GM21423 (cell line): ENCODE data around the gene ILRUN.
"Not testable (repeated sequence)": the region's sequence is repeated elsewhere in the genome, so short reads cannot be mapped to it uniquely, and the experiment has no call there.

ENCODE experiments used
- ATAC-seq: cut with Tn5 transposase; IDR thresholded peaks from one replicate; pipeline ENCODE4 v1.9.1; 2021; ENCODE audit warnings: mild to moderate bottlenecking, moderate library complexity; ENCODE audit not compliant: unreplicated experiment

The ILRUN gene

DNA sequence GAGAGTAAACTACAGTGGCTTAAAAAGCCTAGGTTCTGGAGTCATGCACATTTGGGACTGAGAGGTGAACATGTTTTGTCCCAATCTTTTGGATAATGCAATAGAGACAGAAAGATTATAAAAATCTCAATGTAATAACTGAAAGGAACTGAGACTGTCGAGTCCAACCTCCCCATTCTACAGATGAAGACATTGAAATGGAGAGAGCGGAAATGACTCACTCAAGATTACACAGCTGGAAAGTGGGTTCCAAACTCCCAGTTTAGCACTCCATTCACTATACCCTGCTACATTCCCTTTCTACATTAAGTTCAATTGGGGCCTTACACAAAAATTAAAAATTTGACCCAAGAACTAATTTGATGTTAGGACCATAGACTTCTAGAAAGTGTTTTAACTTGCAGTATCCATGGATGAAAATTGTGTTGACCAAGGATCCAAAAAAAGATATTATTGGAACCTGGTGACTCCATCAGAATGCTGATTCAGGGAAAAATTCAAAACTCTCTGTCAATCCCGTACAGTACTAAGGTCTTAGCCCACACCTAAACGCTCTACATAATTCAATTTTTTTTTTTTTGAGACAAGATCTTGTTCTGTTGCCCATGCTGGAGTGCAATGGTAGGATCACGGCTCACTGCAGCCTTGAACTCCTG lies 1.5 kb upstream of the ILRUN start:
- no peak for ATAC-seq

DNA sequence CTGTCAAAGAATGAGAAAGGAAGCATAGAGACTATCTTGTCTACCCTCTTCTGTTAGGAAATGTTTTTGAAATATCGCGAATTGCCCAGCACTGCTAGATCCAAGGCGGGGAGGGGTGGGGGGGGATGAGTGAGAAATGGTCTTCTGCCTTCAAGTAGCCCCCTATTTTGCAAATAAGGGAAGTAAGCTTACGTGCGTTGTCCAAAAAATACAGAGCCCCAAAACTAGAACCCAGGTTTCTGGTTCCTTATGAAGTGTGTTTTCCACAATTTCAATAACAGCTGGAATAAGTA lies 923 bp upstream of the ILRUN start:
- peak; percentile 2 for ATAC-seq

DNA sequence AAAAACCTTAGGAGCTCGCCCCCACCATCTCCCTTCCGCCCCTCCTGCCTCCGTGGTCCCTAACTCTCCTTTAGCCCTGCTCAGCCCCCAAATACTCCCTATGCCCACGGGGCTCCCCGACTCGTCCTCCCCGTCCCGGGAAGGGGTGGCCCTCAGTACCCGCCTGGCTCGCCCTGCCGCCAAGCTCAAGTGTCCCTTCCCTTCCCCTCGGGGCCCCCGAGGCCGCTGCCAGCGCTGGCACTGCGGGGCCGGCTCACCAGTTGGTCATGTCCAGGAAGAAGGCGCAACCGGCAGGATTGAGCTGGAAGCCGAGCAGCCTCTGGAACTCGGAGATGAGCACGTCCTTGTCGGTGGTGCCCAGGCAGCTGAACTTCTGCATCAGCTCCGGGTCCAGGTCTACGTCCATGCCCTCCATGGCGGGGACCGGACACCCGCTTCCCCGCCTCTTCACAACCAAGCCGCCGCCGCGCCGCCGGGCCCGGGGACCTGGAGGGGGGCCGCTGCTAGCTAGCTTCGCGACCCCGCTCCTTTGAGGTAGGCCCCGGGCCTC lies 303 bp downstream of the ILRUN start:
- peak; percentile 31 for ATAC-seq

DNA sequence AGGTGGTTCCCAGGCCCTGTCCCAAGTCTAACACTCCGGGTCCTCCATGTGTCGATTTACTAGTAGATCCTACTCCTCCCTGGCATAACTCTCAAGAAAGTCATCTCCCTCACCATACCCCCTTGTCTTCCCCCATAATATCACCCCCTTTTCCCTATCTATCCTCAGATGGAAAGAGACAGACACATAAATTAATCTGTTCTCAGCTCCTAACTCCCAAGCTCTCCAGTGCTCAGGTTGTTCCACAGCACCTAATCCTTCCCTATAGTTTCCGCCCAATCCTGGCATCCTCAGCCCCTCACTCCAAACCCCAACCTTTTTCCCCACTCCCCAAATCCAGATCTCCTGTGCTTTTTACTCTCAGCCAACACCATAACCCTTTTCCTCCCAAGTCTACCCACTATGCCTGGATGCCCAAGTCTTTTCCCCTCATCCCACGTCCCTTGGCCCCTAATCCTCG lies 808 bp downstream of the ILRUN start:
- no peak for ATAC-seq

DNA sequence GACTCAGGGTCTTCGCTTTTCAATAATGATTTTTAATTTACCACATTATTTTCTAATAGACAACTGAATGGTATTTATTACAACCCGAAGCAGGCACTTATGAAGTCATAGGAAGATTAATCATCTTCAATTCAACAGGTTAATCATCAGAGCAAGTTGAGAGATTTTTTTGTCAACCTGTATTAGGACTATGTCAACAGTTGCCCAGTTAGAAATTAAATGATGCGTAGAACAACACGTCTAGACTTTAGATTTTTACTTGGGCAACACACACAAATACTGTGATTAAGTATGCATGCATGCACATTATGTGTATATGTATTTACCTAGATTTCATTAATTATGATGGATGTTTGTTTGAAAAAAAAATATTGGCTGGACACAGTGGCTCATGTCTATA lies 4.3 kb downstream of the ILRUN start:
- ATAC-seq: no peak

DNA sequence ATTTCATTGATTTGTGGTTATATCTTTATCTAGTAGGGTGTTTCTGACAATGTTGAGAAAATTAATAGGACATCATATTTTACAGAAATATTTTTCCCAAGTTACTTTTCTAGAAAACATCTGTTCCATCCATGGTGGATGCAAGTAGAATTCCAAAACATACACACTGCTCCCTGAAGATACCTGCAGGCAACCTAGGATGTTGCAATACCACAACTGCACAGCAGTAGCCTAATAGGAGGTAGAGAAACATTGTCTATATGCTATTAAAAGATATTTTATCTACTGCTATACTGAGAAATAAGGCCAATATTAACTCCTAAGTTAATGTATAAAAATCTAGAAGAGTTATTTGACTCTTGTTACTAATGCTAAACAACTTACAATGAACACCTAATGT lies 6.8 kb downstream of the ILRUN start:
- ATAC-seq: no peak

DNA sequence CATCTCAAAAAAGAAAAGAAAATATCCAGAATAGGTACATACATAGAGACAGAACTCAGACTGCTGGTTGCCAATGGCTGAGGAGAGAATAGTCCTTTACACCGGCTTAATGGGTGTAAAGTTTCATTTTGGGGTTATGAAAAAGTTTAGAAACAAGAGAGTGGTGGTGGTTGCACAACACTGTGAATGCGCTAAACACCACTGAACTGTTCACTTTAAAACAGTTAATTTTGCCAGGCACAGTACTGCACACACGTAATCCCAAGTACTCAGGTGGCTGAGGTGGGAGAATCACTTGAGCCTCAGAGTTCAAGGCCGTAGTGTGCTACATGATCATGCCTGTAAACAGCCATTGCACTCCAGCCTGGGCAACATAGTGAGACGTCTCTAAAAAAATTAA lies 7.6 kb downstream of the ILRUN start:
- no peak for ATAC-seq

DNA sequence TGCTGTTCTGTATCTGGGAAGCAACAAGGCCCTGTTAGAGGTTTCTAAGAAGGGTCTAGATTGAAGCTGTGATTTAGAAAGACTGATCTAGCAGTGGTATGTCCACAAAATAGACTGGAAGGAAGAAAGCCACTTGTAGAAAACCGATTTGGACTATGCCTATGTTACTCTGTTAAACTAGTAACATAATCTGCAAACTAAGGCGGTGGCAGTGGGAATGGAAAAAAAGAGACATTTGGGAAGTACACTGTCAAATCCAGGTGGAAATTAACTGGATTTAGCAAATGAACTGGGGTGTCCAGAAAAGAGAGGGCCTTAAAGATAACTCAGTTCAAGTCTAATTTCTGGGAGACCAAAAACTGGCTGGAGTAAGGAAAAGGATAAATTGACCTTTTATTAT lies 11.6 kb downstream of the ILRUN start:
- no peak for ATAC-seq

DNA sequence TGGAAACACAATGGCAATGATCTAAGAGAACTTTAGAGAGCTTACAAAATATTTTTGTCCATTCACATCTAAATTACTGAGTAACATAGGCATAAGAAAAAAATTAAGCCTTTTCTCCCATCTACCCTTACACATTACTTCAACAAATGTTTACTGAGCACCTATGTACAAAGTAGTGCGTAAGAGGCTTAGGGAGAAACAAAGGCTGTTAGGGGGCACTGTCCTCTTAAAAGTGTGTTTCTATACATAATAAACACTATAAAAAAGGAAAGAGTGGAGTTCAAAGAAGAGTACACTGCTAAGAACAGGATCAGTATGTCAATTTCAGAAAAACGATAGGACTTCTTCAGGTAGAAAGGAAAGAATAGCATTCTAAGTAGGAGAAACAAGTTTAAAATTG lies 12.2 kb downstream of the ILRUN start:
- no peak for ATAC-seq

DNA sequence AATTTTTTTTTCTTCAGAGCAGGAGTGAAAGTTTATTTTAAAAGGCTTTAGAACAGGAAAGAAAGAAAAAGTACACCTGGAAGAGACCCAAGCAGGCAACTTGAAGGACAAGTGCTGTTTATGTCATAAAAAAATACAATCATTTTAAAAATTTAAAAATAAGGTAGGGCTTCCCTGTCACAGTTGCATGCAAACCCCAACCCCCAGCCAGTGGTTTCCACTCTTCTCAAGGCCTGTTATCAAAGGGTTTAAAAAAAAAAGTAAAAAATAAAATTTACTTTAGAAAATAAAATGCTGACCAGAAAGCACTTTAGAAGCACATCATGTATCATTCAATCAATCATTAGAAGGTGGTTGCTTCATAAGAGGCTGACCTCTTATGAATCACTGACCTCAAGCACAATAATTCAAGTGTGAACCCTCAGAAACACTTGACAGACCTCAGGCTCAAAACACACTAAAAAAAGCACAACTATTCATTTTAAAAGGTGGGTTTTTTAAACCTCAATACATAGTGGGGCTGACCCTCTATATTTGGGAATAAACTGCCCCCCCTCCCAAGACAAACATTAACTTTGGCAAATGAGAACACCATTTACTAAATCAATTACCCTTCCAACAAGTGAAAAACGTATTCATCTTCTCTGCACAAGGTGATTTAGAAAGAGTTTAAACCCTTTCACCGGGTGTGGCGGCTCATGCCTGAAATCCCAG lies 15.6 kb downstream of the ILRUN start:
- ATAC-seq: peak; percentile 57

DNA sequence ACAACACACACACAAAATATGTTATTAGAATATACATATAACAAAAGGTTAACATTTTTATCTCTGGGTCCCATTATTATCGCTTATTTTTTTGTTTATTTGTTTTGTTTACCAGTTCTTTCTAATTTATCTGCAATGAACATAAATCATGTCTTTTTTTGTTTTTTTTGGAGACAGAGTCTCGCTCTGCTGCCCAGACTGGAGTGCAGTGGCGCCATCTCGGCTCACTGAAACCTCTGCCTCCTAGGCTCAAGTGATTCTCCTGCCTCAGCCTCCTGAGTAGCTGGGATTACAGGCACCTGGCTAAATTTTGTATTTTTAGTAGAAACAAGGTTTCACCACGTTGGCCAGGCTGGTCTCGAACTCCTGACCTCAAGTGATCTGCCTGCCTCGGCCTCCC lies 16.3 kb downstream of the ILRUN start:
- not testable (repeated sequence) for ATAC-seq

DNA sequence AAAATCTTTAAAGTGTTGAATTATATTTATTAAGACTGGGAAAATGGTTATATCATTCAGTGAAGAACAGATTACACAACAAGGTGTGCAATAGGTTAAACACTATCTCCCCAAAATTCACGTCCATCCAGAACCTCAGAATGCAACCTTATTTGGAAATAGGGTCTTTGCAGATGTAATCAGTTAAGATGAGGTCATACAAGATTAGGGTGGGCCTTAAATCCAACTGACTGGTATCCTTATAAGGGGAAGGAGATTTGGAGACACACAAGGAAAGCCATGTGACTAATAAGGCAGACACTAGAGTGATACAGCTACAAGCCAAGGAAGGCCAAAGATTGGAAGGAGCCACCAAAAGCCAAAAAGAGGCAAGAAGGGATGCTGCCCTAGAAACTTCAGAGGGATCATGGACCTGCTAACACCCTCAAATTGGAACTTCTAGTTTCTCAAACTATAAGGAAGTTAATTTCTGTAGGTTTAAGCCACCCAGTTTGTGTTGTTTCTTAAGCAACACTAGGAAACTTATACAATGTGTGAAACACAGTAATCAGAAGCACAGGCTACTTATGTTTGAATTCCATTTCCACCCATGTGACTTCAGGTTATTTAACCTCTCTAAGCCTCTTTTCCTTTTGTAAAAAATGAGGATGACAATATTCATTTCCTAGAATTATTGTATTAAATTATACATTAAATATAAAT lies 16.9 kb downstream of the ILRUN start:
- ATAC-seq: no peak

DNA sequence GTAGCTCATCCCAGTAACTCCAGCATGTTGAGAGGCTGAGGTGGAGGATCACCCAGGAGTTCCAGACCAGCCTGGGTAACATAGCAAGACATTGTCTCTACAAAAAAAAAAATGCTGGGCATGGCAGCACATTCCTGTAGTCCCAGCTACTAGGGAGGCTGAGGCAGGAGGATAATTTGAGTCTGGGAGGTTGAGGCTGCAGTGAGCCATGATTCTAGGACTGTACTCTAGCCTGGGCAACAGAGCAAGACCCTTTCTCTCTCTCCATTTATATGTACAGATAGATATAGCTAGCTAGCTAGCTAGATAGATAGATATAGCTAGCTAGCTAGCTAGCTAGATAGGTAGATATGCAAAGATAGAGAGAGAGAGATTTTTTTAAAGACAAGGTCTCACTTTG lies 20.4 kb downstream of the ILRUN start:
- no peak for ATAC-seq

DNA sequence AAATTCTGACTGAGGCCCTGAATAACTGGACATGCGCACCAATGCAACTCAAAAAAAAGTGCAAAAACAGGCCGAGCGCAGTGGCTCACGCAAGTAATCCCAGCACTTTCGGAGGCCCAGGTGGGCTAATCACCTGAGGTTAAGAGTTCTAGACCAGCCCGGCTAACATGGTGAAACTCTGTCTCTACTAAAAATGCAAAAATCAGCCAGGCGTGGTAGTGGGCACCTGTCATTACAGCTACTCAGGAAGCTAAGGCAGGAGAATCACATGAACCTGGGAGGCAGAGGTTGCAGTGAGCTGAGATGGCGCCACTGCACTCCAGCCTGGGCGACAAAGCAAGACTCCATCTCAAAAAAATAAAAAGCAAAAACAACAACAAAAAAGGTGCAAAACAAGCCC lies 21.6 kb downstream of the ILRUN start:
- not testable (repeated sequence) for ATAC-seq

DNA sequence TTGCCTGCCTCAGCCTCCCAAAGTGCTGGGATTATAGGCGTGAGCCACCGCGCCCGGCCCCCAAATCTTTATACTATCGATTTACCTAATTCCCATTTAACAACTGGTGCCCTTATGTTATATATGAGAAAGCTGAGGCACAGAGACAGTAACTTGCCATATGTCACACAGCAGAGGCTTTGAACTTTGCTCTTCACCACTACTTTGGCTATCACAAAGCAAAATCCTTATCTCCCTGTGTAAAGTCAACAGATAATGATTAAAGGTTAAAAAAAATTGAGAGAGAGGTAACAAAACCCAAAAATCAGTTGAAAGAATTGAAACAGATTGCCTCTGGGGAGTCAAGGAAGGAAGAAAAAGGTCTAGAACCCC lies 22.3 kb downstream of the ILRUN start:
- ATAC-seq: no peak

DNA sequence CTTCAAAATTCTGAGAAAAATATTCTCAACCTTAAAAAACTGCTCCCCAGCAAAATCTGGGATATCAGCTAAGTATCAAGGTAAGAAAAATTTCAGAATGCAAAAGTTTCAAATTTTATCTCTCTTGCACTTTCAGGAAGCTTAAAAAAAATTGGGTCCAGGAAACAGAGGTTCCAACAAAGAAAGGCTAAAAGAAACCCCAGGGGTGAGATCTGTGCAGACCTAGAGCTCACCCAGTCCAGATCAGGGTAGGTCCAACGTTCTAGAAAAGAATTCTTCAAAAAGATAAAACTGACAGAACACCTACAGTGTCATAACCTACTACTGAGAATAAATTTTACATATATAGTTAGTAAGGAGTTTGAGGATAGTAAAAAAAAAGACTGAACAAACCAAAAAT lies 23.5 kb downstream of the ILRUN start:
- no peak for ATAC-seq

DNA sequence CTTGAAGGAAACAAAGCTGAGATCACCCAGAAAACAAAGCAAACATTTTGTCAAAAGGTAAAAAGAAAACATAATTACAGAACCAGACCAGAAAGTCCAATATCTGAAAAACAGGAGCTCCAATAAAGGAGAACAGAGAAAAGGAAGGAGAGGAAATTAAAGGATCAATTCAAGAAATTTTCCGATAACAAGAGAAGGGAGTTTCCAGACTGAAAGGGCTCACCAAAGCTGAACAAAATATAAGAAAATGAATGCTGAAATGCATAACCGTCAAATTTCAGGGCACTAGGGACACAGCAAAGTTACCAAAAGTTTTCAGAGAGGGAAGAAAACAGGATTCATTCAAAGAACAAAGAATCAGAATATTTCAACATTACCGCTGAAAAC lies 23.9 kb downstream of the ILRUN start:
- ATAC-seq: no peak

DNA sequence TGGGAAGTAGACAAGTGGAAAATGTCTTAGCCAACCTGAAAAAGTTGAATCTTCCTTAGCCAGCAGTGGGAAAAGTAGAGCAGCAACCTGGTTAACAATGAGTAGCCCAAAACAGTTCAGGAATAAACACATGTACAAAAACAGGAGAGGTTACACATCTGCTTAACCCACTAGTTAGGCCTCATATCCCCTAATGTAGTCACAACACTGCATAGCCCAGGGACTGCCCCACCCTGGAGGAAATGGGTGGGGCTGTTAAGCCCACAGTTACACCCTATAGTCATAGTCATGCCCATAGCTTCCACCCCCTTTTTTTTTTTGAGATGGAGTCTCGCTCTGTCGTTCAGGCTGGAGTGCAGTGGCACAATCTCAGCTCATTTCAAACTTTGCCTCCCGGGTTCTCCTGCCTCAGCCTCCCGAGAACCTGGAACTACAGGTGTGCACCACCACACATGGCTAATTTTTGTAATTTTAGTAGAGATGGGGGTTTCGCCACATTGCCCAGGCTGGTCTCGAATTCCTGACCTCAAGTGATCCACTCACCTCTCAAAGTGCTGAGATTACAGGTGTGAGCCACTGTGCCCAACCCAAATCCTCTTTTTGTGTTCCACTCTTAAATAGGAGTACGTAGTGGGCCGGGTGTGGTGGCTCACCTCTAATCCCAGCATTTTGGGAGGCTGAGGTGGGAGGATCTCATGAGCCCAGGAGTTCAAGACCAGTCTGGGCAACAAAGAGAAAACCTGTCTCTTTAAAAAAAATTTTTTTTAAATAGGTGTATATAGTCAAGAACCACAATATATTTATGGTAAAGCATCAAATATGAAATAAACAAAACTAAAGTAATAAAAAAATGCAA lies 24.5 kb downstream of the ILRUN start:
- peak; percentile 73 for ATAC-seq

DNA sequence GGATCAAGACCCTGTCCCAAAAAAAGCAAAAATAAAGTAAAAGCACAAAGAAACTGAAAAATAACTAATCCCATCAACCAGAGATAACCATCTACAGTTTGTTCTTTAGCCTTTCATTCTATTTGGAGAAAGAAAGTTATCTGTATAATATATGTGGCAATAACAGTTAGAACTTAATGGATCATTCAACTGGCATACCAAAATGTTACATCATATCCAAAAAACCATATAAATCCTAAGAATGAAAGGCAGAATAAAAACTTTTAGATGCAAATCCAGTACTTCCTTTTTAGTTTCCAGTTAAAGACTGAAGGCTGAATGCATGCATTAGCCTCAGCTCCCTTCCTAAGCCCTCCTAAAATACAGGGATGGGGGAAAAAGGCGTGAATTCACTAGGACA lies 25.2 kb downstream of the ILRUN start:
- no peak for ATAC-seq

DNA sequence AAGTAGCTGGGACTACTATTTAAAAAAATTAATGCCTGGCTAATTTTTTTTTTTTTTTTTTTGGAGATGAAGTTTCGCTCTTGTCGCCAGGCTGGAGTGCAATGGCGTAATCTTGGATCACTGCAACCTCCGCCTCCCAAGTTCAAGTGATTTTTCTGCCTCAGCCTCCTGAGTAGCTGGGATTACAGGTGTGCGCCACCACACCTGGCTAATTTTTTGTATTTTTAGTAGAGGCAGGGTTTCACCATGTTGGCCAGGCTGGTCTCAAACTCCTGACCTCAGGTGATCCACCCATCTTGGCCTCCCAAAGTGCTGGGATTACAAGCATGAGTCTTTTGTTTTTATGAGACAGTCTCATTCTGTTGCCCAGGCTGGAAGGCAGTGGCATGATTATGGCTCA lies 27.8 kb downstream of the ILRUN start:
- ATAC-seq: not testable (repeated sequence)
